NCI-H187 (cell line): Measurements from ENCODE around the gene DIP2B.
"Not testable (repeated sequence)": the region's sequence is repeated elsewhere in the genome, so short reads cannot be mapped to it uniquely, and the experiment has no call there.

ENCODE experiments used
- DNase-seq, 2 experiments: peaks; one replicate each; lab custom pipeline; 2025; lab: John Stamatoyannopoulos, UW

Gene DIP2B

DNA sequence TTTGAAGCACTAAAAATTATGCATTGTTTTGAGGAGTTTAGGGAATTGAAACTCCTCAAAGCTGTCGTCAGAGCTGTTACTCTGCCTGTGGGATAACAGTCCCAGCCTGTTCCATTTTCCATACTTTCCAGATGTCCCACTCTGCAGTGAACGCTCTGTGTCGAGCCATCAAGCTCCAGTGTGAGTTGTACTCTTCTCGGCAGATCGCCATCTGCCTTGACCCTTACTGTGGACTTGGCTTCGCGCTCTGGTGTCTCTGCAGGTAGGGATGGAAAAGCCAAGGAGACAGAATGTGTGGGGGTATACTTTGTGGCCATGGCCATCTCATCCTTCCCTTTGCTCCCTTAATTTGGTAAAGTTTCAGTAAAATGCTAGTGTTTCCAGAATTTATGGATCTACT is 223.6 kb downstream of the DIP2B start:
- no peak for DNase-seq

DNA sequence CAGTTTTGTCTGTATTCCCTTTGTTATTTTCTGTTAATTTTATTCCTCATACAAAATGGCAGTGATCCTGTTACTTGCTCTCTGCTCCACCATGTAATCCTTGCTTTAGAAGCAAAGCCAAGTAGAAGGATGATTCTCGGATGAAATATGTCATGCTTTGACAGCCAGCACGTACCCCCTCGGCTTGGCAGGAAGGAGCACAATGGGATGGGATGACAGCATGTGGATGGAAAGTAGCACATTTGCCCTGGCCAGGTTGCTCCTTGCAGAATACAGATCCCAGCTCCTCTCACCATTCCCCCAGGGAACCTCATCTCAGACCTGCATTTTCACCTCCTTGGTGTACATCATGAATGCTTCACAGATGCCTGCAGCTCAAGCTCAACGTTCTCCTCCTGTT is 224.1 kb downstream of the DIP2B start:
- DNase-seq, result no peak

DNA sequence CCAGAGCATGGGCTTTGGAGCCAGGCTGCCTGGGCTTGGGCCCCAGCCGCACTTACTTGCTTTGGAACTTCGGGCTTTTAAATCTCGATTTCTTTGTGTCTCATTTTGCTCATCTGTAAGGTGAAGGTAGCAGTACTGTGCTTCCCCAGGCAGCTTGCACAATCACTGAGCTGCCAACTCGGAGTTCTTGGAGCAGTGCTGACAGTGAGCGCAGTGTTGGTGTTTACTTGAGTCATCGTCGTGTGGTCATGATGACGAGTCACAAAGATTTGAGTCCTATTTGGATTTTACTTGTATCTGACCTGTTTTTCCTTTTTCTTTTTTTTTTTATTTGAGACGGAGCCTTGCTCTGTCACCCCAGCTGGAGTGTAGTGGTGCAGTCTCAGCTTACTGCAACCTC is 227.8 kb downstream of the DIP2B start:
- no peak for DNase-seq

- no peak for DNase-seq
Observed at GRCh38 chr12:50733706-50734105, 228.9 kb downstream of the DIP2B start.

DNA sequence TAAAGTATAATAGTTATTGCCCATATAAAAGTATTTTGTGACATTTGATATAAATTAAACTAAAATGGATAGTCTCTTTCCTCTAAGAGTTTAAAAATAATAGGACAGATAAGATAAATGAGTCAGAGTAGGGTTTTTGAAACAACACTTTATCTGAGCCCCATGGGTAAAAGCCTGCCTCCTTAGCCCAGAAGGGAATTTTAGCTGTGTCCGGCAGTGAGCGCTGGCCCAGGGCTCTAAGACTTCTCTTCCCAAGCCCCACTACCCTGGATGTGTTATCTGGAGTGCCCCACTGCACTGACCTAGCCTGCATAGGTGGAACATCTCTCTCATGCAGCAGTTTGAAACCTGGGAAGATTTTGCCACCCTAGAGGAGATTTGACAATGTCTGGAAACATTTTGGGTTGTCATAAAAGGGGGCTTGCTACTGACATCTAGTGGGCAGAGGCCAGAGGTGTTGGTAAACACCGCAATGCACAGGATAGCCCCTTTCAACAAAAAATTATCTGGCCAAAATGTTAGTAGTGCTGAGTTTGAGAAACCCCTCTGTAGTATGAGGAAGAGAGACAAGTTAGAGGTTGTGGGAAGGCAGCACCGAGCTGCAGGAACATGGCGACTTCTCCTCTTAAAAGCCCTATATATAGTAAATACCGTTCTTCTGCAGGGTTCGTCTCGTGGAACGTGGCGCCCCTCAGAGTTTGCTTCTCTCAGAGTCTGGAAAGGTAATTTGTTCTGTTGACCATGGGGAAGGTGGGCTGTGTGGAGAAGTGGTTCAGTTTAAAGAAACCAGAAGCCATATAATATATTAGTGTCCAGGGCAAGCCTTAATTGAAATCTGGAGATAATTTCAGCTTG is 229.9 kb downstream of the DIP2B start:
- DNase-seq, result no peak

- no peak for DNase-seq
Observed at GRCh38 chr12:50739611-50740010, 234.8 kb downstream of the DIP2B start.

GRCh38 chr12:50740307-50740706 is 235.5 kb downstream of the DIP2B start:
- no peak for DNase-seq

DNA sequence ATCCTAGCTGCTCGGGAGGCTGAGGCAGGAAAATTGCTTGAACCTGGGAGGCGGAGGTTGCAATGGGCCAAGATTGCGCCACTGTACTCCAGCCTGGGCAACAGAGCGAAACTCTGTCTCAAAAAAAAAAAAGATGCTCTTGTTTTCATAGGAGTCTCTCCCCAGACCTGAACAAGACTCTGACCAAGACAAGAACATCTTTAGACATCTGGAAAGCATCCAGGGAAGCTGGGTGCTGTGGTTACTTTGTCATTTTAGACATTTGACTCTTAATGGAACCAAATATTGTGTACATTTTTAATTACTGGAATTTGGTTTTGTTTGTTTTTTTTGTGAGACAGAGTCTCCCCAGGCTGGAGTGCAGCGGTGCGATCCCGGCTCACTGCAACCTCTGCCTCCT is 238.0 kb downstream of the DIP2B start:
- no peak for DNase-seq

DNA sequence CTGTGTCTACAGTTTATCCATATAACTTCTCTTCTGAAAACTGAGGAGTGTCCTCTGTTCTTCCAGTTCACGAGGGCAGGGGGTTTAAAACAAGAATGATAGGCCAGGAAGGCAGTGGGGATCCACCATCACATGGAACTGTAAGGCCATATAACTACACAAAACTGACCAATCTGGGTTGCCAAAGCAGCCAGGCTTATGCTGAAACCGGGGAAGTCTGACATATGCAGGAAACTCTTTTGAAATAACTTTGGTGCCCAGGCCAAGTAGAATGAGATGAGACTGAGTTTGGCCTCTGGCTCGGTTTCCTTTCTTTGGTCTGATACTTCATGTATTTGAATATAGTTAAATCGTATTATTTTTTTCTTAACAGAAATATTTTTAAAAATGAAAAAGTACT is 241.1 kb downstream of the DIP2B start:
- no peak for DNase-seq

GRCh38 chr12:50746431-50746830 is 241.6 kb downstream of the DIP2B start:
- no peak for DNase-seq

DNA sequence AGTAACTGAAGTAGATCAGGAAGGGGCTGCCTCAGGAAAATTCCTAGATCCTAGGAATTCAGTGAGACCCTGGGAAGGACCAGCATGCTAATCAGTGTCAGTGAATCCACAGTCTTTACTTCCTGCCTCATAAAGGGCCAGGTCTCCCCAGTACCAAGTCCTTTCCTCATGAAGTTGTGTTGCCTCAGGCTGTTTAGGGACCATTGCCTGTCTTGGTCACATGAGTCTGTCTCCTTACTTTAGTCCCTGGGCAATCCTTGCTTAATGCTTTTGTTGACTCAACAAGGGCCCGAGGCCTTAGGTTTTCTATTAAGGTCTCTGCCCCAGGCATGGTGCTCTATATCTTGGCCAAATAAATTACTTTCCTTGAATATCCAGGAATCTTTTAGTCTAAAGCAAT is 243.0 kb downstream of the DIP2B start:
- no peak for DNase-seq

- DNase-seq, result no peak
Observed at GRCh38 chr12:50749459-50749882, 244.7 kb downstream of the DIP2B start.

GRCh38 chr12:50750366-50750765 is 245.6 kb downstream of the DIP2B start:
- no peak for DNase-seq

DNA sequence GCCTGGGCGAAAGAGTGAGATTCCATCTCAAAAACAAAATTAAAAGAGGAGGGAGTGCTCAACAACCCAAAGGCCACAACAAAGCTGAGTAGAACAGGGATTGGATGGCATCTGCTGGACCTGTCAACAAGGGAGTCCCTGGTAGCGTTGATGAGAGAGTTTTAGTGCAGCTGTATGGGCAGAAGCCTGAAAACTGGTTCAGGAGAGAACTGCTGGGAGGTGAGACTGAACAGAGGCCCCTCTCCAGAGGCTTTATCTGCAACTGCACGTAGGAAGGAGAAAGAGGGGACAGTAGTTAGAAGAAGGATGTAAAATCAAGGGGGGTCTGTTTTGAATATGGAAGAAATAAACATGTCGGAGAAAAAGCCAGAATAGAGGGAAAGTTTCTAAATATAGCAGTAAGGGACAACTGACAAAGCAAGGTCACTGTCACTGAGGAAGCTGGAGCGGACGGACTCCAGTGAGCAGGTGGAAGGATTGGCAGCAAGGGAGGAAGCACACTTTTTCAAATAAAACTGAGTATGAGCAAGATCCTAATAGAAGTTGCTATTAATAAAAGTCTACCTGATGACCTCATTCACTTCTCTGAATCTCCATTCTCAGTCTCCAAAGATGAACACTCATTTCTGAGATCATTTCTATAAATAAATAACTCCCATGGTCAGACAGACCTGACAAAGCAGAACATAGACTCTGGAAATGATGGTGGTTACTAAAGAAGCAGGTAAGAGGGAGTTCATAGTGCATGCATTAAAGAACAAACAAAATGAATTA is 247.3 kb downstream of the DIP2B start:
- DNase-seq, result no peak

DNA sequence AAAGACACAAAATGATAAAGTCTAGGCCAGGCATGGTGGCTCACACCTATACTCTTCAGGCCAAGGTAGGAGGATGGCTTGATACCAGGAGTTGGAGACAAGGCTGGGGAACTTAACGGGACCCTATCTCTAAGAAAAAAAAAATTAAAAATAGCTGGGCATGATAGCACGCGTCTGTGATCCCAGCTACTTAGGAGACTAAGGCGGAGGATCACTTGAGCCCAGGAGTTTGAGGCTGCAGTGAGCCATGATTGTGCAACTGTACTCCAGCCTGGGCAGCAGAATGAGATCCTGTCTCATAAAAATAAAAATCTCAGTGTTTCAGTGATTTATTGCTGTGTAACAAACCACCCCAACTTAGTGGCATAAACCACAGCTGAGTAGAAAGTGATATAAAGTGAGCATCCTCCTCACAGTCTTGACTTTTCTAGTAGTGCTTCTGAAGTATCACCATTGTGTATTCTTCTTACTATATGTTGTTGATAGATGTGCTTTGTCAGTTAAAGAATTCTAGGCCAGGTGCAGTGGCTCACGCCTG is 248.5 kb downstream of the DIP2B start:
- peak in 1 of 2 experiments; percentile 48 for DNase-seq

DNA sequence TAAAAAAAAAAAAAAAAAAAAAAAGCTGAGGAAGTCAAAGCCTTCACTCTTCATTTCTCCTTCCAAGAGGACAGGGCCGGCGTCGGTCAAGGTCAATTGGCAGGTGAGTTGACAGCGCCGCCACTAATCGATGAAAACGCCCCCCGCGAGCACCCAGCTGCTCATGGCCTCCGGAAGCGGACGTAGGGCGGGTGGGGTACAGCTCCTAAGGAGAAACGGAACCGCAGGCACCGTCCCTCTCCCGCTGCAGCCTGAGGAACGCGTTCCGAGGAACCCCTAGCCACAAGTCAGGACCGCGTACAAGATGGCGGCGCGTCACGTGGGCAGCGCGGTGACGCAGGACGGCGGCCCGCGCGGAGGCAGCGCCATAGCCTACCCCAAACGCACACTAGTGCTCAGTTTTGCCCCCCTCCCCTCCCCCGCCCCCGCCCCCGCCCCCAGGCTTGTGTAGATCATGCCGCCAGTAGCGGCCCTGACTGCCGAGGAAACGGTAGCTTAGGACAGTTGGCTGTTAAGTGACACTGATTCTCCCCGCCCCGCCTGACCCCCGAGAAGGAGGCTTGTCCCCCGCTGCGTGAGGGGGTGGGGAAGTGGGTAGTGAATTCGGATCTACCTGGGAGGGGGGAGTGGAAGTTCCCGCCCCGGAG is 259.0 kb downstream of the DIP2B start, which contains the start of gene ATF1:
Gene ATF1 (plus strand): TSS at position 463 of the 647 bp plus-strand sequence. CDS start 16,045 bp downstream, outside the sequence.
- peak; percentile 85 to 91 for DNase-seq

GRCh38 chr12:50764286-50765094 is 259.7 kb downstream of the DIP2B start:
- peak in 1 of 2 experiments; percentile 41 for DNase-seq

DNA sequence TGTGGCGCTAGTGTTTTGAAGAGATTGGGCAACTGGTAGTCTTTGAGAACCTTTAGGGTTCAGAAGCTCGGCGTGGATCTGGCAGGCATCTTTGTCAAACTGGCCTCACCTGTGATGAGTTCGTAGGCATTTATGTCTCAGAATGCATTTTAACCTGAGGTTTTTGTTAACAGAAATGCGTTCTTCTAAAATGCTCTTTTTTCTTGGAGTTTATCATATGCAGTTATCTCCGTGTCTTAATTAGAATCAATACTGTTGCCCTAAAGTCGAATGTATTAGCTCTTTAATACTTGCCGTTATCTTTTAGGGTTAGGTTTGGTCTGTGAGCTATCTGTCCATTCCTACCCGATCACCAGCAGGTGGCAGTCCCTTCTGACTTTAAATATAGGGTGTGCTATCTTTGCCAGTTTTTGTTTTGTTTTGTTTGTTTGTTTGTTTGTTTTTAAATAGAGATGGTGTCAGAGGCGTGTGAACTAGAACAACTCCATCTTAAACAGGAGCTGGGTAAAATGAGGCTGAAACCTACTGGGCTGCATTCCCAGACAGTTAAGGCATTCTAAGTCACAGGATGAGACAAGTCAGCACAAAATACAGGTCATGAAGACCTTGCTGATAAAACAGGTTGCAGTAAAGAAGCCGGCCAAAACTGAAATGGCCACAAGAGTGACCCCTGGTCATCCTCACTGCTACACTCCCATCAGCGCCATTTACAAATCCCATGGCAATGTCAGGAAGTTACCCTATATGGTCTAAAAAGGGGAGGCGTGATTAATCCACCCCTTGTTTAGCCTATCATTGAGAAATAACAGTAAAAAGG is 260.5 kb downstream of the DIP2B start:
- DNase-seq, result peak in 1 of 2 experiments; percentile 41

DNA sequence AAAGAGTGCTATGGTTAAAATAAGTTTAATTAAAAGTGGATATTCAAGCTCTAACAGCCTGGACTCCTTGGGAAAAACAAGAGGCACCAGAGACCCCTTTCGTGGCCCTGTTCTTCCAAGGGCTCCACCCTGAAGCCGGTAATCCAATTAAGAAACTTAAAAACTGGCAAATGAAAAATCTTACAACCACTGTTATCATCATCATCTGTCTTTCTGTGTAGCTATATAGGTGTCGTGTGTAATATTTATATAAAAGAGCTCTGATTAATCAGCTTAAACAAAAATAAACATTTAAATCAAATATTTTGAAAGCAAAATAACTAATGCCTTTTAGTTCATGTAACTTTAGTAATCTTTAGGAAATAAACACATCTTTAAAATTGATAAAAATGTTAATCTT is 263.6 kb downstream of the DIP2B start:
- DNase-seq, result no peak

DNA sequence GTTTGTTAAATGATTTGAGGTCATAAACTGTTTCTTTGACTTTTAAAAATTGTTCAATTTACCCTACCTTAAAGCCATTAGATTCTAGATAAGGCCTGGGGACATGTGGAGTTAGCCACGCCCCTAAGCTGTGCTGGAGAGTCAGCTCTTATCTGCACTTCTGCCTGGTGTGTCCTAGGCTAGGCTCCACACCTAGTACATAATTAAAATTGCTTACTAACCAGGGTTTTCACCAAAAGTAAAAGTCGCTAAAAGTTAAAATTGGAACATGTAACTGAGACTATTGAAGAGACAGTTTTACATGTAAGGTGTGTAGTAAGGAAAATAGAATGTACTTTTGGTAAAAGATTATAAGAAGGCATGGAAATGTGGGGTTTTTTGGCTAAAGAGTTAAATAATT is 264.0 kb downstream of the DIP2B start:
- DNase-seq, result not testable (repeated sequence)

DNA sequence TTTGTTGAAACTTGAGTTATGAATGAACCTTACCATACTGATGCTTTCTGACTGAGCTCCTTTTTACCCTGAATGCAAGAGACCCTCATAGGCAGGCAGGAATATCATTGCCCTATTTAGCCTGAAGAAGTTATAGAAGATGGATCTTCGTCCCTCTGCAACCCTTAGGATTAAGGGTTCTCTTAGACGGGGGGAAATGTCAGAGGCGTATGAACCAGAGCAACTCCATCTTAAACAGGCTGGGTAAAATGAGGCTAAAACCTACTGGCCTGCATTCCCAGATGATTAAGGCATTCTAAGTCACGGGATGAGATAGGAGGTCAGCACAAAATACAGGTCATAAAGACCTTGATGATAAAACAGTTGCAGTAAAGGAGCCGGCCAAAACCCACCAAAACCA is 266.6 kb downstream of the DIP2B start:
- no peak for DNase-seq
